GM12878 (cell line): Measurements from ENCODE around the gene LRFN2. TPM values are rescaled to one million over a fixed set of nuclear protein-coding genes. Genes with fewer than 3 reads are reported as not detected.

ENCODE experiments used
- ATAC-seq: fragments of 200-7000 bp; cut with Tn5 transposase; 3 replicates; pipeline ENCODE4 v1.9.1; 2020; ENCODE audit warnings: mild to moderate bottlenecking, moderate library complexity
- BruUV-seq: library from RNA; stranded (reverse); fragments of 400-500 nt; replicated peaks from 2 replicates; lab custom pipeline; 2021; lab: Mats Ljungman, UMichigan
- CTCF ChIA-PET: fragments of 300-600 bp; sonication (Branson Sonifier 250); formaldehyde crosslinking; extraction: SDS; loops from one replicate; lab custom pipeline; 2021; ENCODE audit warnings: inconsistent platforms; lab: Yijun Ruan, JAX
- POLR2A ChIA-PET: fragments of 350-600 bp; formaldehyde crosslinking; extraction: SDS; loops from one replicate; lab custom pipeline; 2021; ENCODE audit warnings: inconsistent platforms; lab: Charles Lee
- RAD21 ChIA-PET: fragments of 300-600 bp; sonication (Branson Sonifier 250); formaldehyde crosslinking; loops from one replicate; lab custom pipeline; 2023; ENCODE audit warnings: antibody characterized with exemption; ENCODE audit not compliant: unreplicated experiment; lab: Charles Lee
- SMC1A ChIA-PET: fragments of 300-600 bp; sonication (Branson Sonifier 250); formaldehyde crosslinking; loops from one replicate; lab custom pipeline; 2023; ENCODE audit not compliant: unreplicated experiment, uncharacterized antibody; lab: Charles Lee
- DNase-seq: peaks from one replicate; pipeline ENCODE4 v3.0.0-alpha.2; 2011; ENCODE audit warnings: low read depth, low spot score
- FAIRE-seq: peaks from 3 replicates; lab custom pipeline; 2011; peaks lifted over from hg19 to GRCh38; lab: Jason Lieb, UNC
- H2AFZ ChIP-seq: 2 replicates; pipeline ENCODE4 v1.6.0; 2011; ENCODE audit warnings: low read depth, low read length, control low read depth; ENCODE audit not compliant: control insufficient read depth
- H3K27ac ChIP-seq: 2 replicates; pipeline ENCODE4 v1.5.1; 2011; ENCODE audit warnings: control low read depth; ENCODE audit not compliant: control insufficient read depth, insufficient read depth
- H3K27me3 ChIP-seq, 2 experiments: replicated peaks in 1 of 2; 2 replicates each; pipeline versions ENCODE4 v1.6.0 to v1.6.1; 2011; ENCODE audit warnings: low read length in 1 of 2; ENCODE audit not compliant: control insufficient read depth in 2 of 2, insufficient read depth in 2 of 2
- H3K36me3 ChIP-seq, 2 experiments: 2 replicates each; pipeline ENCODE4 v1.5.1; 2011; ENCODE audit warnings: low read length in 1 of 2; ENCODE audit not compliant: control insufficient read depth in 2 of 2, insufficient read depth in 2 of 2
- H3K4me1 ChIP-seq: 2 replicates; pipeline ENCODE4 v1.6.1; 2011; ENCODE audit warnings: mild to moderate bottlenecking, low read length, moderate library complexity, mixed read lengths; ENCODE audit not compliant: control insufficient read depth, insufficient read depth
- H3K4me2 ChIP-seq: 2 replicates; pipeline ENCODE4 v1.6.0; 2011; ENCODE audit warnings: control low read depth; ENCODE audit not compliant: control insufficient read depth, insufficient read depth
- H3K4me3 ChIP-seq: fragments of 200-600 bp; sonication (generic); 2 replicates; pipeline ENCODE4 v1.5.1; 2016
- H3K79me2 ChIP-seq: 2 replicates; pipeline ENCODE4 v1.6.0; 2011; ENCODE audit warnings: low read length; ENCODE audit not compliant: control insufficient read depth, insufficient read depth
- H3K9ac ChIP-seq: 2 replicates; pipeline ENCODE4 v1.8.0; 2011; ENCODE audit warnings: low read length, control low read depth, mixed read lengths; ENCODE audit not compliant: control insufficient read depth, insufficient read depth
- H3K9me3 ChIP-seq: replicated peaks from 3 replicates; pipeline ENCODE4 v1.5.1; 2011; ENCODE audit warnings: mild to moderate bottlenecking, low read length; ENCODE audit not compliant: control insufficient read depth, insufficient read depth
- H4K20me1 ChIP-seq: 2 replicates; pipeline ENCODE4 v1.6.0; 2011; ENCODE audit not compliant: control insufficient read depth, insufficient read depth
- ATF2 ChIP-seq: IDR thresholded peaks from 2 replicates; pipeline ENCODE4 v1.6.1; 2012; ENCODE audit warnings: low read length, inconsistent platforms
- ATF3 ChIP-seq: IDR thresholded peaks from 2 replicates; pipeline ENCODE4 v1.6.1; 2011; ENCODE audit warnings: low read depth, mild to moderate bottlenecking, low read length, moderate library complexity, borderline replicate concordance; ENCODE audit errors: extremely low read depth
- CREB1 ChIP-seq: IDR thresholded peaks from 2 replicates; pipeline ENCODE4 v1.6.1; 2012; ENCODE audit warnings: low read depth, mild to moderate bottlenecking, inconsistent platforms
- EED ChIP-seq: sonication (generic); IDR thresholded peaks from 2 replicates; pipeline ENCODE4 v1.6.1; 2016; ENCODE audit warnings: antibody characterized with exemption, low read depth
- FOXK2 ChIP-seq: fragments of 450-650 bp; IDR thresholded peaks from 2 replicates; pipeline ENCODE4 v1.6.1; 2017; ENCODE audit warnings: mild to moderate bottlenecking, moderate library complexity
- HDGF ChIP-seq: fragments of 450-650 bp; IDR thresholded peaks from 2 replicates; pipeline ENCODE4 v1.6.1; 2016; ENCODE audit warnings: antibody characterized with exemption
- IRF5 ChIP-seq: fragments of 450-650 bp; IDR thresholded peaks from 2 replicates; pipeline ENCODE4 v1.6.1; 2017; ENCODE audit warnings: borderline replicate concordance
- MAX ChIP-seq: IDR thresholded peaks from 2 replicates; pipeline ENCODE4 v1.6.1; 2012; ENCODE audit warnings: low read depth, low read length, improper control_type of control experiment
- MYC ChIP-seq: IDR thresholded peaks from 2 replicates; pipeline ENCODE4 v1.6.1; 2011; ENCODE audit warnings: mild to moderate bottlenecking, low read length, moderate library complexity, inconsistent platforms; ENCODE audit not compliant: insufficient read depth, insufficient replicate concordance, insufficient read length, severe bottlenecking
- NFYA ChIP-seq: IDR thresholded peaks from 2 replicates; pipeline ENCODE4 v1.6.1; 2011; ENCODE audit warnings: low read depth, mild to moderate bottlenecking, low read length, improper control_type of control experiment, borderline replicate concordance
- NR2F1 ChIP-seq: fragments of 450-650 bp; conservative IDR thresholded peaks from 2 replicates; pipeline ENCODE4 v1.6.1; 2017; ENCODE audit warnings: mild to moderate bottlenecking
- PML ChIP-seq: IDR thresholded peaks from 2 replicates; pipeline ENCODE4 v1.6.1; 2012; ENCODE audit warnings: low read length, inconsistent platforms
- SIN3A ChIP-seq: IDR thresholded peaks from 2 replicates; pipeline ENCODE4 v1.6.1; 2012; ENCODE audit warnings: low read depth, low read length, improper control_type of control experiment
- SMARCA5 ChIP-seq: fragments of 450-650 bp; IDR thresholded peaks from 2 replicates; pipeline ENCODE4 v1.6.1; 2017; ENCODE audit warnings: mild to moderate bottlenecking
- STAT3 ChIP-seq: IDR thresholded peaks from 2 replicates; pipeline ENCODE4 v1.6.1; 2011; ENCODE audit warnings: low read depth, low read length, improper control_type of control experiment
- SUPT20H ChIP-seq: IDR thresholded peaks from 2 replicates; pipeline ENCODE4 v1.6.1; 2011; ENCODE audit warnings: low read depth, mild to moderate bottlenecking, low read length, moderate library complexity, borderline replicate concordance; ENCODE audit not compliant: control insufficient read depth
- YBX1 ChIP-seq: fragments of 450-650 bp; IDR thresholded peaks from 2 replicates; pipeline ENCODE4 v1.6.1; 2016; ENCODE audit warnings: antibody characterized with exemption
- ZNF207 ChIP-seq: fragments of 450-650 bp; IDR thresholded peaks from 2 replicates; pipeline ENCODE4 v1.6.1; 2014; ENCODE audit warnings: antibody characterized with exemption, mild to moderate bottlenecking, borderline replicate concordance
- ZNF274 ChIP-seq: IDR thresholded peaks from one replicate; pipeline ENCODE4 v1.8.0; 2011; ENCODE audit not compliant: insufficient read length, insufficient read depth
- WGBS: methylation state at CpG from one replicate; pipeline ENCODE4 v1.1.6; 2016; ENCODE audit warnings: low lambda C conversion rate; ENCODE audit not compliant: insufficient replicate concordance, insufficient coverage; ENCODE audit errors: missing lambda C conversion rate; 5-methylcytosine and 5-hydroxymethylcytosine counted together
- in situ Hi-C: fragments of 300-500 bp; cut with MboI; formaldehyde crosslinking; loops from 9 replicates; pipeline ENCODE4 v1.14.3; 2018; ENCODE audit warnings: mixed read lengths
- intact Hi-C: fragments of 100-400 bp; cut with micrococcal nuclease; formaldehyde crosslinking; loops from one replicate; pipeline ENCODE4 v1.14.2; 2022; ENCODE audit not compliant: unreplicated experiment
- polyA plus RNA-seq, 11 experiments: library from polyadenylated mRNA; depleted of rRNA in 4 of 11; unstranded in 6 of 11; stranded (reverse) in 5 of 11; fragments of >200 nt; fragmentation: Nextera tagmentation in 4 of 11; fragmentation: Illumina TruSeq in 1 of 11; extraction: Ambion mirVana in 4 of 11; extraction: Trizol in 1 of 11; gene quantifications; 1 replicate in 1 of 11; 2 replicates in 10 of 11; pipeline versions ENCODE4 v1.2.1 to v1.2.3, GENCODE V29; 2011 to 2016; ENCODE audit warnings: inconsistent platforms in 2 of 11, missing spikeins in 2 of 11, low read depth in 1 of 11
- total RNA-seq, 4 experiments: library from RNA; depleted of rRNA in 3 of 4; stranded (reverse); fragments of >200 nt in 3 of 4; fragmentation: Illumina TruSeq in 1 of 4; extraction: Trizol in 1 of 4; gene quantifications; 2 replicates each; pipeline versions ENCODE4 v1.2.1 to v1.2.3, GENCODE V29; 2013 to 2021
- TF ChIP-seq, protein P1 (sequence below): fragments of 450-650 bp; IDR thresholded peaks from 2 replicates; pipeline ENCODE4 v1.6.1; 2017; ENCODE audit warnings: low read depth, mild to moderate bottlenecking, moderate library complexity

Gene LRFN2
- total and polyA plus RNA-seq, 10 of the 15 experiments (the other 5 are each of a cell fraction or from before 2014, with no cell fraction given), result not detected

GRCh38 chr6:40397287-40398033 is 189.7 kb downstream of the LRFN2 start:
- WGBS, result 18% methylated on average over 6 of the region's 6 CpGs
- ChIA-PET RAD21 (no interaction called here), POLR2A (no interaction called here), SMC1A (interaction anchor here (0.8 kb wide), 1 partner anchor 416 kb away, joined by 3 read pairs; no protein-coding TSS in a partner anchor), CTCF (no interaction called here)
- Histone ChIP-seq H4K20me1 (no peaks in the 10 kb centered on the region), H2AFZ (no peak overlapping the region), H3K79me2 (no peaks in the 10 kb centered on the region), H3K36me3 (no peaks in the 10 kb centered on the region), H3K4me3 (no peak overlapping the region), H3K27me3 (no peaks in the 10 kb centered on the region; a peak in 1 of 4 replicates), H3K9me3 (no peaks in the 10 kb centered on the region), H3K4me2 (no peak overlapping the region), H3K4me1 (no peaks in the 10 kb centered on the region), H3K9ac (no peak overlapping the region), H3K27ac (no peak overlapping the region)
- TF ChIP-seq IRF5 (no peak), HDGF (no peak), SUPT20H (no peak), ZNF207 (no peak), STAT3 (no peak), CREB1 (no peak), ATF3 (no peak), SMARCA5 (no peak), ATF2 (no peak), YBX1 (no peak), FOXK2 (no peak), SIN3A (no peak), EED (no peak), PML (no peak), ZNF274 (no peak), NR2F1 (no peak), MYC (no peak), MAX (no peak), NFYA (no peak)
- TF ChIP-seq, protein P1, sequence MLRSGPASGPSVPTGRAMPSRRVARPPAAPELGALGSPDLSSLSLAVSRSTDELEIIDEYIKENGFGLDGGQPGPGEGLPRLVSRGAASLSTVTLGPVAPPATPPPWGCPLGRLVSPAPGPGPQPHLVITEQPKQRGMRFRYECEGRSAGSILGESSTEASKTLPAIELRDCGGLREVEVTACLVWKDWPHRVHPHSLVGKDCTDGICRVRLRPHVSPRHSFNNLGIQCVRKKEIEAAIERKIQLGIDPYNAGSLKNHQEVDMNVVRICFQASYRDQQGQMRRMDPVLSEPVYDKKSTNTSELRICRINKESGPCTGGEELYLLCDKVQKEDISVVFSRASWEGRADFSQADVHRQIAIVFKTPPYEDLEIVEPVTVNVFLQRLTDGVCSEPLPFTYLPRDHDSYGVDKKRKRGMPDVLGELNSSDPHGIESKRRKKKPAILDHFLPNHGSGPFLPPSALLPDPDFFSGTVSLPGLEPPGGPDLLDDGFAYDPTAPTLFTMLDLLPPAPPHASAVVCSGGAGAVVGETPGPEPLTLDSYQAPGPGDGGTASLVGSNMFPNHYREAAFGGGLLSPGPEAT, result no peak
- in situ Hi-C loops, result no loop called here
- BruUV-seq, result no TSS peak
- ATAC-seq (no peak), DNase-seq (no peak), FAIRE-seq (no peak)
- intact Hi-C loops, result no loop called here
